ENCODE measurements around the gene DAPP1.

DNA sequence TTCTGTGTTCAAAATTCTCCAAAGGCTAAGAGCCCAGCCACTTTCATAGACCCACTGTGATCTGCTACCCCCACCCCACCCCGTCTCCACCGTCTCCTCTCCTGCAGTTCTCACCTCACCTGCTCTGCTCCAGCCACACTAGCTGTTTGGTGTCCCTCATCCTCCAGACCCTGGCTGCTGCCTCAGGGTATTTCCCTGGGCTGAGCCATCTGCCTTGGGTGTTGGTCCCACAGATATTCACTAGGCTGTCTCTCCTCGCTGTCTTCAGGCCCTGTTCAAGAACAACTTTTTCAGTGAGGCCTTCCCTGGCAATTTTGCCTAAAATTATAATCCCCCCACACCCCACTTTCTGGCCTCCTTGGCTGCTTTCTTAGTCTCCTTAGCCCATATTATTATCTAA, 31.8 kb upstream of the DAPP1 start:
- TF ChIP-seq, protein P1, sequence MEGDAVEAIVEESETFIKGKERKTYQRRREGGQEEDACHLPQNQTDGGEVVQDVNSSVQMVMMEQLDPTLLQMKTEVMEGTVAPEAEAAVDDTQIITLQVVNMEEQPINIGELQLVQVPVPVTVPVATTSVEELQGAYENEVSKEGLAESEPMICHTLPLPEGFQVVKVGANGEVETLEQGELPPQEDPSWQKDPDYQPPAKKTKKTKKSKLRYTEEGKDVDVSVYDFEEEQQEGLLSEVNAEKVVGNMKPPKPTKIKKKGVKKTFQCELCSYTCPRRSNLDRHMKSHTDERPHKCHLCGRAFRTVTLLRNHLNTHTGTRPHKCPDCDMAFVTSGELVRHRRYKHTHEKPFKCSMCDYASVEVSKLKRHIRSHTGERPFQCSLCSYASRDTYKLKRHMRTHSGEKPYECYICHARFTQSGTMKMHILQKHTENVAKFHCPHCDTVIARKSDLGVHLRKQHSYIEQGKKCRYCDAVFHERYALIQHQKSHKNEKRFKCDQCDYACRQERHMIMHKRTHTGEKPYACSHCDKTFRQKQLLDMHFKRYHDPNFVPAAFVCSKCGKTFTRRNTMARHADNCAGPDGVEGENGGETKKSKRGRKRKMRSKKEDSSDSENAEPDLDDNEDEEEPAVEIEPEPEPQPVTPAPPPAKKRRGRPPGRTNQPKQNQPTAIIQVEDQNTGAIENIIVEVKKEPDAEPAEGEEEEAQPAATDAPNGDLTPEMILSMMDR (conservative IDR thresholded peaks at IDR 0.05) = no peak
- no peak for TF ChIP-seq EZH2 (IDR thresholded peaks at IDR 0.05; ENCODE audit: low read depth)

All from PC-9 (cell line).